OCI-LY7 (cell line): Measurements from ENCODE around the gene ABLIM1.

Experiments
- EZH2phosphoT487 ChIP-seq: fragments of 200-600 bp; sonication (generic); IDR thresholded peaks from 2 replicates; pipeline ENCODE4 v1.6.1; 2018; ENCODE audit warnings: low read depth, borderline replicate concordance, mild to moderate bottlenecking, mixed run types, antibody characterized with exemption, low read length, moderate library complexity, mixed read lengths
- TF ChIP-seq, protein P1 (sequence below): fragments of 200-600 bp; sonication (generic); conservative IDR thresholded peaks from 2 replicates; pipeline ENCODE4 v1.5.1; 2014; ENCODE audit warnings: mild to moderate bottlenecking, antibody characterized with exemption, low read length, moderate library complexity, mixed read lengths

- TF ChIP-seq, protein P1, sequence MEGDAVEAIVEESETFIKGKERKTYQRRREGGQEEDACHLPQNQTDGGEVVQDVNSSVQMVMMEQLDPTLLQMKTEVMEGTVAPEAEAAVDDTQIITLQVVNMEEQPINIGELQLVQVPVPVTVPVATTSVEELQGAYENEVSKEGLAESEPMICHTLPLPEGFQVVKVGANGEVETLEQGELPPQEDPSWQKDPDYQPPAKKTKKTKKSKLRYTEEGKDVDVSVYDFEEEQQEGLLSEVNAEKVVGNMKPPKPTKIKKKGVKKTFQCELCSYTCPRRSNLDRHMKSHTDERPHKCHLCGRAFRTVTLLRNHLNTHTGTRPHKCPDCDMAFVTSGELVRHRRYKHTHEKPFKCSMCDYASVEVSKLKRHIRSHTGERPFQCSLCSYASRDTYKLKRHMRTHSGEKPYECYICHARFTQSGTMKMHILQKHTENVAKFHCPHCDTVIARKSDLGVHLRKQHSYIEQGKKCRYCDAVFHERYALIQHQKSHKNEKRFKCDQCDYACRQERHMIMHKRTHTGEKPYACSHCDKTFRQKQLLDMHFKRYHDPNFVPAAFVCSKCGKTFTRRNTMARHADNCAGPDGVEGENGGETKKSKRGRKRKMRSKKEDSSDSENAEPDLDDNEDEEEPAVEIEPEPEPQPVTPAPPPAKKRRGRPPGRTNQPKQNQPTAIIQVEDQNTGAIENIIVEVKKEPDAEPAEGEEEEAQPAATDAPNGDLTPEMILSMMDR, result no peak
- TF ChIP-seq EZH2phosphoT487, result no peak
These were observed 221.1 kb downstream of the ABLIM1 start for GRCh38 chr10:114436941-114437340.
